IPS-NIHi7 (cell line): Measurements from ENCODE around the gene PDE1C.
"Not testable (repeated sequence)": the region's sequence is repeated elsewhere in the genome, so short reads cannot be mapped to it uniquely, and the experiment has no call there.

Experiments used
- DNase-seq: peaks from one replicate; pipeline ENCODE4 v3.0.0; 2012; ENCODE audit warnings: mixed read lengths; ENCODE audit errors: extremely low spot score

PDE1C gene

DNA sequence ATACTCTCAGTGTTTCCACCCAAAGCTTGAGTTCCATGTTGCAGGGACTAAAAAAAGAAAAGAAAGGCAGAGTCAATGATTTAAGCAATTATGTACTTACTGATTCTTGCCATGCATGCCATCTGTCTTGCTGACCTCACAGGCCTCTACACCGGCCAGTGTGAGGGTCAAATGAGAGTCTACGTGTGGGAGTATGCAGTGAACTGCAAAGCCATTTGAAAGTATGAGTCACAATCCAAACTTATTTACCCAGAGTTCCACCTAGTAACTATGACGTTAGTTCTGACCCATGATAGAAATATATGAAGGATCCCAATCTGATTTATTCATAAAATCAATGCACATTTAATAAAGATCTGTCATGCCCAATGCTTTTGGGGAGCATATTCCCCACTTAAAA, 26.5 kb downstream of the PDE1C start:
- DNase-seq: no peak

- no peak for DNase-seq
Measured at GRCh38 chr7:32042900-32043299, 27.3 kb downstream of the PDE1C start.

GRCh38 chr7:32039000-32039756, 31.0 kb downstream of the PDE1C start:
- peak; percentile 44 for DNase-seq

GRCh38 chr7:32037650-32038198, 32.5 kb downstream of the PDE1C start:
- DNase-seq: no peak

DNA sequence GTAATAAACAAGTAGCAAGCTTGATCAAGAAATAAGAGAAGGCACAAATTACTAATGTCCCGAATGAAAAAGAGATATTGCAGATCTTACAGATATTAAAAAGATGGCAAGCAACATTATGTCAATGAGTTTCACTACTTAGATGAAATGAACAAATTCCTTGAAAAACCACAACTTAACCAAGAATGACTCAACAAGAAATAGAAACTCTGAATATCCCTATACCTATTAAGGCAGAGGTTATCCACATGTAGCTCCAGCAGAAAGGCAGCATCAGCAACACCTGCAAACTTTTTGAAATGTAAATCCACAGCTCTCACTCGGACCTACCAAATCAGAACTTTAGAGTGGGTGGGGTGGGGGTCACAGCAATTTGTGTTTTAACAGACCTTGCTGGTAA, 33.6 kb downstream of the PDE1C start:
- no peak for DNase-seq

DNA sequence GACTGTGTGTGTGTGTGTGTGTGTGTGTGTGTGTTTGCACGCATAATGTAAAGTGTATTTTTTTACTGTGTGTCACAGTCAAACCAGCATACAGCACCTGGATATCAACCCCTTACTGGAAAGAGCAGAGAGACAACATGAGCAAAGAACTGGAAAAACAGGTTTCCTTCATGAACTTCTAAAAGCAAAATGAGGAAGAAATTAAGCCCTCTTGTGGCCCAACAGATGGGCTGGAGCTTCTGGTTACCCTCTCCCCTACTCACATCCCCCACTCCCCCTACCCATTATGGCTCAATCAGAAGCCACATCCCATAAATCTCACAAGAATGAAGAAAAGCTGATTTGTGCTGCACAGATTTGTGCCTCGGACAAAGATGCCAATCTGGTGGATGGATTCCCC, 36.2 kb downstream of the PDE1C start:
- DNase-seq: peak; percentile 16

- DNase-seq: no peak
Measured at GRCh38 chr7:32033006-32033405, 37.2 kb downstream of the PDE1C start.

DNA sequence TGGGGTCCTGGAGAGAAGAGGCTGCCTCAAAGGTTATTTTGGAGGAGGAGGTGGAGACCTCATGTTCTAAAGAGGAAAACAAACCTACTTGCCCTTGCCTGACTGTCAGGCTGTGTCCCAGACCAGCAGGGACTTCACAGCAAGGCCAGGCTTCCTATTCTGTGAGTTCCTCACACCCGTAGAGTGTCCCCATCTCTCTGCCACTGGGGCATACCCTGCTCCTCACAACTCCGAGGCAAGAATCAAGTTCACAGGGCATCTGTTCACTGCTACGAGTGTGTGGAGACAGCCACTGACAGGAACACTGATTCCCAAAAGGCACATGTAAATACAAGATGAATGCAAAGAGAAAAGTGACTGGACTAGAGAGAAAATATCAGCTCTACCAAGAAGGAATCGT, 38.0 kb downstream of the PDE1C start:
- DNase-seq: no peak

DNA sequence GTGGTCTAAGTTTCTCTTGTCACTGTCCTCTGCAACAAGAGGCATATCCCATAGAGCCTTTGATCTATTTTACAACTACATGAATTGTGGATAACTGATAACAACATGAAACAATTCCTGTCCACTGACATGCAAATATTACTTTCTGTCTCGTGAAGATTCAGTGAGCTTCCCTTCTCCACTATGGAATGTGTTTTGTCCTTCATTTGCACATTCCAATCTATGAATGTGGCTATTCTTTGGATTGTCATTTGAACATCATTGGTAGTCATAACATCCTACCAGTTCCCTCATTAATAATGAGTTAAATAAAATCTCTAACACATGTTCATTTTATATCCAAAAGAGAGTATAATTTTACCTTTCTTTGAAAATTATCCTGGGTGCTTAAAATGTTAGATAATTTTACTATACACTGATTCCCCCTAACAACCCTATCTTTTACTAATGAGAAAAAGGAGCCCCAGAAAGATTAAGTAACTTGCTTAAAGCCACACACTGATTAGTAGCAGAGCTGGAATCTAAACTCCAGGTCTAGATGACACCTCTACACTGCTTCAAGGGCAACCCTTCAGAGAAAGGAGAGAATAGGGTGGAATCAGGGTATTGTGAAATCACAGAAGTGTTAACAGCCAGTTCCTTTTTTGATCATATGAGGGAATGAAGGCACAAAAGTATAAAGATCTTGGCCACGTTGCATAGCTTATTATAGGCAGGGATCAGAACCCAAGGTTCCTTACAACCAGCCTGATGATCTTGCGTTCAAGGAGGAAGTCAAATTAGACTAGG, 39.1 kb downstream of the PDE1C start:
- no peak for DNase-seq

- DNase-seq: no peak
Measured at GRCh38 chr7:32026083-32026425, 44.2 kb downstream of the PDE1C start.

DNA sequence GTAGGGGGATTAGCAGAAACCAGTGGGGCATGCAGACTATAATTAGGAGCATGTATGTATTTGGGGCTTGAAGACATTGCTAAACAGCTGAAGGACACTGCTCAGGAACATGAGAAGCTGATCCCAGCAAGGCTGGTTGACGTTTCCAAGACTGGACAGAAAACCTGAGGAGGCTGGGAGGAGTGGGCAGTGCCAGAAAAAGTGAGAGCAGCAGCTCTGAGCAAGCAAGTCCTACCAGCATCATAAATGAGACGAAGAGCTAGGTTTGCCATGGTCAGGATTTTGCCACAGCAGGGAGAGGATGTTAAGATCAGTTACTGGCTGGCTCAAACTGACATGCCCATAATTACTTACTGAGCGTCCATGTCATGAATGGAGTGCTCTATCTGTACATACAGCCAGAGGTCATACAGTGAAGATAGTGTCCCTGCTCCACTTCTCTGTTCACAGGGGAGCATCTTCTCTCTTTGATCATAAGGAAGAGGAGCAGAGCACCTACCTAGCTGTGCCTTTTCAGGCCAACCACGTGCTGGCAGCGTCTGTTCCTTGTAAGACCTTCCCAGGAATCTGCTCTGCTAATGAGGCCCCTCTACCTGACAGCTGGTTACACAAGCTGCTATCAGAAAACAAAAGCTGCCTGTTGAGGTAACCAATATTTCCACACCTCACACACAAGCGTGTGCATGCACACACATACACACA, 44.7 kb downstream of the PDE1C start:
- DNase-seq: no peak

DNA sequence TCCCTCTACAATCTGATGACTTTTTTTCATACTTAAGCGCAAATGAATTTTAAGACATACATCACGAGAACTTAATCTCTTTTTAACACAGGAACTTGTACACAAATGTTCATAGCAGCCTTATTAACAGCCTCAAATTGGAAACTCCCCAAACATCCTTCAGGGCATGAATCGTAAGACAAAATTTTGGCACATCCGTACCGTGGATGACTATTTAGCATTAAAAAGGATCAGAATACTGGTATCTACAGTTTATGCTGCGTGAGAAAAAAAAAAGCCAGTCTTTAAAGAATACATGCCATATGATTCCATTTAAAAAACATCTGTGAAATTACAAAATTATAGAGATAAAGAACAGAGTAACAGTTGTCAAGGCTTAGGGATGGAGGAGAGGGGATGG, 46.8 kb downstream of the PDE1C start:
- no peak for DNase-seq

GRCh38 chr7:32022966-32023365, 47.2 kb downstream of the PDE1C start:
- no peak for DNase-seq

DNA sequence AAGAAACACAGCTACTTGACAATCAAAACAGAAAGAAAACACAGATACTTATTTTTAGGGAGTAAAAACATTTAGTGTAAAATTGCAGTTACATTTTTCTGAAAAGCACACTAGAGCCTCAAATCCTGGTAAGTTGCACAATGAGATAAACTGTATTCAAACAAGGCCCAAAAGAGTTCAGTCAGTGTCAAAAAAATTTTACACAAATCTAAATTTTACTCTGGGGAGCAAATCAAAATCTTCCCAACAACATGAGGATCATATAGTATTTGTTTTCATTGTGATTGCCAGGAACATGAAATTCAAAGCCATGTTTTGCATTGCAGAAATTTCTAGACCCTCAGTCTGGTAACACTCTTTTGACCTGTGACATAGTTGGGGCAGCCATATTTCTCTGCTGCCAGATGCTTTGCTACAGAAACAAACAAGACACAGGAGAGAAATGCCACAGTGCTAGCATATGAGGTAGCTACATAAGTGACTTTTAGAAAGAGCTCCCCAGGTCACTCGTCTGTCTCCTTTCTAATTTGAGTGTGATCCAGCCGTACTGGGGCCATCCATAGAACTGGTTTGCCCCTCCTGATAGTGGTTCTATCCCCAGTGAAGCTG, 49.6 kb downstream of the PDE1C start:
- no peak for DNase-seq

GRCh38 chr7:32018845-32019578, 51.2 kb downstream of the PDE1C start:
- DNase-seq: no peak

- no peak for DNase-seq
Measured at GRCh38 chr7:32015133-32015532, 55.1 kb downstream of the PDE1C start.

DNA sequence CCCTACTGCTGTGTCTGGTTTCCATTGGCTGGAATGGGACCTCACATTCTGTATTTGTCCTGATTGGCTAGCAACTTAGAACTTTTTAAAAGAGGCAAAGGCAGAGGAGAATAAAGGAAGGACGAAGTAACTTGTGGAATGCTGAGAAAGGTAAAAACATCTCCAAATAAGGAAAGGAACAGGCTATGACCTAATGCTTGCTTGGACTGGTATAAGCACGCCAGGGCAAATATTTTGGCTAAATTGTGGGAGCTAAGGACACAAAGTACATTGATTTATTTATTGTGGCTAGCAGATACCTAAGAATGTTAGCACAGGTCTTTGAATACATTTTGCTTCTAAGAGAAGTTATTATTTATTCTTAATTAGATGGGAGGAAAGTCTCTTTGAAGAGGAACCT, 56.7 kb downstream of the PDE1C start:
- not testable (repeated sequence) for DNase-seq

GRCh38 chr7:32005577-32005976, 64.6 kb downstream of the PDE1C start:
- DNase-seq: no peak

- DNase-seq: no peak
Measured at GRCh38 chr7:32001948-32002347, 68.3 kb downstream of the PDE1C start.

- DNase-seq: no peak
Measured at GRCh38 chr7:31997423-31997822, 72.8 kb downstream of the PDE1C start.

DNA sequence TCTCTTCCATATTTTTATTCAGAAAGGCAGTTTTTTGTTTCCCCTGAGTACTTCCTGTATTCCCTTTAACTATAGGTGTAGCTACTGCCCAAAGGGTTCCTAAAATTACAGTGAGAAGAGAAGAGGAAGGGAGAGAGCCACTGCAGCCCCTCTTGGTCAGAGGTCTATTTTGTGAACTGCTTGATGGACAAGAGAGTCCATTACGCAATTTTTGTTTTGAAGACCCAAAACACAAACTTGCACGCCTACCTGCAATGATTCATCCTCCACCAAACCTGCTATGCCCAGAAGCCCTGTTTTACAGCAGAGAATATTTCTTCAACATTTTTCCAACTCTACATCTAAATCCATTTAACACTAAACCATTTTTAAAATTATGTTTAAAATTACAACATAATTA, 75.1 kb downstream of the PDE1C start:
- DNase-seq: no peak
